GM23338 (cell line): ENCODE results near the gene PIRT. TPM values are rescaled to one million over a fixed set of nuclear protein-coding genes. Genes with fewer than 3 reads are reported as not detected.

Experiments used
- ATAC-seq: fragments of 200-7000 bp; cut with Tn5 transposase; 3 replicates; pipeline ENCODE4 v1.9.1; 2020
- DNase-seq: peaks from one replicate; pipeline ENCODE4 v3.0.0-alpha.2; 2015; ENCODE audit warnings: low spot score
- H2AFZ ChIP-seq: fragments of 200-600 bp; sonication (generic); 2 replicates; pipeline ENCODE4 v1.8.0; 2016; ENCODE audit warnings: antibody characterized with exemption, mild to moderate bottlenecking, moderate library complexity
- H3F3A ChIP-seq: fragments of 200-600 bp; sonication (generic); replicated peaks from 2 replicates; pipeline ENCODE4 v1.8.0; 2017; ENCODE audit warnings: antibody characterized with exemption, mixed run types, low read depth
- H3K27ac ChIP-seq: fragments of 200-600 bp; sonication (generic); 2 replicates; pipeline ENCODE4 v1.6.1; 2016; ENCODE audit warnings: low read depth
- H3K27me3 ChIP-seq: fragments of 200-600 bp; sonication (generic); 2 replicates; pipeline ENCODE4 v1.8.0; 2016; ENCODE audit warnings: mild to moderate bottlenecking, mixed run types, moderate library complexity; ENCODE audit not compliant: insufficient read depth
- H3K36me3 ChIP-seq: fragments of 200-600 bp; sonication (generic); 2 replicates; pipeline ENCODE4 v1.8.0; 2016; ENCODE audit warnings: mild to moderate bottlenecking; ENCODE audit not compliant: insufficient read depth
- H3K4me1 ChIP-seq: fragments of 200-600 bp; sonication (generic); 2 replicates; pipeline ENCODE4 v1.8.0; 2016; ENCODE audit warnings: mild to moderate bottlenecking, moderate library complexity; ENCODE audit not compliant: insufficient read depth
- H3K4me2 ChIP-seq: fragments of 200-600 bp; sonication (generic); 2 replicates; pipeline ENCODE4 v1.7.1; 2017; ENCODE audit warnings: mixed run types
- H3K4me3 ChIP-seq: fragments of 200-600 bp; sonication (generic); 2 replicates; pipeline ENCODE4 v1.6.1; 2016; ENCODE audit warnings: mixed run types
- H3K79me2 ChIP-seq: fragments of 200-600 bp; sonication (generic); replicated peaks from 2 replicates; pipeline ENCODE4 v1.8.0; 2017; ENCODE audit warnings: mild to moderate bottlenecking; ENCODE audit not compliant: insufficient read depth
- H3K9me2 ChIP-seq: fragments of 200-600 bp; sonication (generic); 2 replicates; pipeline ENCODE4 v1.8.0; 2017; ENCODE audit not compliant: insufficient read depth
- H4K20me1 ChIP-seq: fragments of 200-600 bp; sonication (generic); replicated peaks from 2 replicates; pipeline ENCODE4 v1.8.0; 2017; ENCODE audit warnings: mild to moderate bottlenecking; ENCODE audit not compliant: insufficient read depth
- H3K27ac Mint-ChIP-seq: 2 replicates; pipeline ENCODE4 v1.8.0; 2020; ENCODE audit warnings: inconsistent platforms, mild to moderate bottlenecking, moderate library complexity, mixed read lengths
- H3K27me3 Mint-ChIP-seq: 3 replicates; pipeline ENCODE4 v1.8.0; 2022; ENCODE audit warnings: low read depth, mild to moderate bottlenecking, moderate library complexity, mixed read lengths, inconsistent platforms; ENCODE audit not compliant: insufficient read depth, poor library complexity
- H3K36me3 Mint-ChIP-seq: 3 replicates; pipeline ENCODE4 v1.8.0; 2021; ENCODE audit warnings: low read depth, mild to moderate bottlenecking, inconsistent platforms, moderate library complexity, mixed read lengths
- H3K4me1 Mint-ChIP-seq: 3 replicates; pipeline ENCODE4 v1.8.0; 2020; ENCODE audit warnings: mild to moderate bottlenecking, inconsistent platforms, mixed read lengths
- H3K4me3 Mint-ChIP-seq: 3 replicates; pipeline ENCODE4 v1.8.0; 2021; ENCODE audit warnings: moderate library complexity, mild to moderate bottlenecking, inconsistent platforms, mixed read lengths
- H3K9me3 Mint-ChIP-seq: 3 replicates; pipeline ENCODE4 v1.8.0; 2020; ENCODE audit warnings: moderate library complexity, mild to moderate bottlenecking, inconsistent platforms, mixed read lengths
- CREB1 ChIP-seq: fragments of 250-450 bp; sonication (Bioruptor Pico); IDR thresholded peaks from 2 replicates; pipeline ENCODE4 v1.5.0; 2020; ENCODE audit warnings: low read depth, mild to moderate bottlenecking, moderate library complexity
- EZH2 ChIP-seq: fragments of 200-600 bp; sonication (generic); IDR thresholded peaks from one replicate; pipeline ENCODE4 v1.8.0; 2017; ENCODE audit warnings: antibody characterized with exemption, mild to moderate bottlenecking, low read depth; ENCODE audit not compliant: unreplicated experiment
- EZH2phosphoT487 ChIP-seq: fragments of 200-600 bp; sonication (generic); IDR thresholded peaks from one replicate; pipeline ENCODE4 v1.8.1; 2018; ENCODE audit warnings: antibody characterized with exemption; ENCODE audit not compliant: unreplicated experiment
- JUNB ChIP-seq: IDR thresholded peaks from one replicate; pipeline ENCODE4 v1.6.1; 2016; ENCODE audit warnings: antibody characterized with exemption; ENCODE audit not compliant: unreplicated experiment
- NANOG ChIP-seq: IDR thresholded peaks from 2 replicates; pipeline ENCODE4 v1.6.1; 2016; ENCODE audit warnings: antibody characterized with exemption, borderline replicate concordance
- POLR2AphosphoS5 ChIP-seq: IDR thresholded peaks from 2 replicates; pipeline ENCODE4 v1.6.1; 2016; ENCODE audit warnings: antibody characterized with exemption, low read depth
- STAT1 ChIP-seq: IDR thresholded peaks from one replicate; pipeline ENCODE4 v1.6.1; 2016; ENCODE audit warnings: antibody characterized with exemption; ENCODE audit not compliant: unreplicated experiment
- ZNF114 ChIP-seq: fragments of 250-450 bp; sonication (Bioruptor Pico); IDR thresholded peaks from 2 replicates; pipeline ENCODE4 v1.5.0; 2020; ENCODE audit warnings: mild to moderate bottlenecking, moderate library complexity
- ZNF331 ChIP-seq: fragments of 250-450 bp; sonication (Bioruptor Pico); IDR thresholded peaks from 2 replicates; pipeline ENCODE4 v1.5.0; 2020; ENCODE audit warnings: low read depth, mild to moderate bottlenecking, moderate library complexity
- polyA plus RNA-seq: library from polyadenylated mRNA; unstranded; fragments of >200 nt; fragmentation: Nextera tagmentation; extraction: Ambion mirVana; gene quantifications from 2 replicates; pipeline ENCODE4 v1.2.1, GENCODE V29; 2016
- total RNA-seq: library from RNA; depleted of rRNA; stranded (reverse); fragments of >200 nt; shearing (Covaris generic); gene quantifications from 2 replicates; pipeline ENCODE4 v1.2.3, GENCODE V29; 2014
- TF ChIP-seq, protein P1 (sequence below), 2 experiments: fragments of 200-600 bp in 1 of 2; sonication (generic) in 1 of 2; conservative IDR thresholded peaks; 2 replicates each; pipeline versions ENCODE4 v1.5.1 to v1.6.1; 2016 to 2017; ENCODE audit warnings: antibody characterized with exemption in 2 of 2, low read depth in 2 of 2, mild to moderate bottlenecking in 2 of 2, moderate library complexity in 1 of 2
- TF ChIP-seq, protein P2 (sequence below): IDR thresholded peaks from one replicate; pipeline ENCODE4 v1.6.1; 2018; ENCODE audit warnings: antibody characterized with exemption; ENCODE audit not compliant: unreplicated experiment
- TF ChIP-seq, protein P3 (sequence below): fragments of 250-450 bp; sonication (Bioruptor Pico); IDR thresholded peaks from 2 replicates; pipeline ENCODE4 v1.5.0; 2020; ENCODE audit warnings: mild to moderate bottlenecking, moderate library complexity

The PIRT gene
- total and polyA plus RNA-seq, 2 experiments from 2014 or later, result not detected

DNA sequence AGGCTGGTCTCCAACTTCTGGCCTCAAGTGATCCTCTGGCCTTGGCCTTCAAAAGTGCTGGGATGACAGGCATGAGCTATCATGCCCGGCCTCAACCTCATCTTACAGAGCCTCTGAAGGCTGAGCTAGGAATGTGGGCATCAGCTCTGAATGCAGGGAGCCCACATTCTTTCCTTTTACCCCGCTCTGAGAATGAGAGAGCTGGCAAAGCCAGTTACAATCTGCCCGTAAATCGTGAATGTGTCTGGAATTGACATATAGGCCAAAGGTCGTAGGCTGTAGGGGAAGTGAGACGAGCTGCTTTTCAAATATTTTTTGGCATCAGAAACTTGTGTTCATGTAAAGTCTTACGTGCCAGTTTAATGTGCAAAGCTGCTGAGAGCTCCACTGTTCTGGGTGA lies 38.5 kb downstream of the PIRT start:
- Histone ChIP-seq H3K4me2 (no peak overlapping the region), H3K36me3 (no peaks in the 10 kb centered on the region), H3K27me3 (no peaks in the 10 kb centered on the region), H3F3A (no peaks in the 10 kb centered on the region), H3K4me3 (no peak overlapping the region), H3K9me2 (no peaks in the 10 kb centered on the region), H3K79me2 (no peaks in the 10 kb centered on the region), H3K27ac (no peak overlapping the region), H3K4me1 (peaks cover 9% of the 10 kb centered on the region; the same call in 1 of the 2 replicates), H4K20me1 (no peaks in the 10 kb centered on the region), H2AFZ (no peak overlapping the region)
- Mint-ChIP-seq H3K27me3 (peaks cover 2% of the 10 kb centered on the region), H3K4me3 (no peak overlapping the region), H3K9me3 (no peaks in the 10 kb centered on the region; the same call in 2 of the 3 replicates), H3K27ac (no peak overlapping the region), H3K4me1 (peaks cover 4% of the 10 kb centered on the region; the same call in 1 of the 3 replicates), H3K36me3 (no peaks in the 10 kb centered on the region)
- DNase-seq (no peak), ATAC-seq (no peak)
- no peak for TF ChIP-seq JUNB
- no peak for TF ChIP-seq EZH2phosphoT487

DNA sequence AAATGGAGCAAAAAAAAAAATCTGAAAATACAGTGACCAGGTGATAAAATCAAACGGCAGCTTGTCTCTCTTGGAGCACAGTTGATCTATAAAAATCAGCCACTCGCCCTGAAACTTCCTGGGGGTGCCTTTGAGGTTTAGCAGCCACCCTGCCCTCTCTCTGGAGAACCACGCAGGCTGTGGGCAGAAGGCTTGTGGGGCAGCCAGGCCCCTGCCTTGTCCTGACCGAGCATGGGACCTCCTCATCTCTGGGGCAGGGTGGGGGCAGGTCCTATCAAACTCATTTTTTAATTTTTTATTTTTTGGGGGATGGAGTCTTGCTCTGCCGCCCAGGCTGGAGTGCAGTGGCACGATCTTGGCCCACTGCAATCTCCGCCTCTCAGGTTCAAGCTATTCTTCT lies 39.0 kb downstream of the PIRT start:
- Histone ChIP-seq H3K27ac (no peak overlapping the region), H4K20me1 (no peaks in the 10 kb centered on the region), H3K36me3 (no peaks in the 10 kb centered on the region), H3K9me2 (0 out of 2 replicates have a peak, but pooled peaks cover 2% of the 10 kb centered on the region), H2AFZ (no peak overlapping the region), H3K27me3 (no peaks in the 10 kb centered on the region), H3K4me2 (no peak overlapping the region), H3F3A (no peaks in the 10 kb centered on the region), H3K4me1 (peaks cover 9% of the 10 kb centered on the region; the same call in 1 of the 2 replicates), H3K4me3 (no peak overlapping the region), H3K79me2 (no peaks in the 10 kb centered on the region)
- Mint-ChIP-seq H3K9me3 (no peaks in the 10 kb centered on the region; the same call in 2 of the 3 replicates), H3K4me3 (no peak overlapping the region), H3K27me3 (peaks cover 2% of the 10 kb centered on the region), H3K36me3 (no peaks in the 10 kb centered on the region), H3K4me1 (no peaks in the 10 kb centered on the region), H3K27ac (no peak overlapping the region)
- DNase-seq, result no peak
- no peak for ATAC-seq
- TF ChIP-seq JUNB, result no peak
- TF ChIP-seq POLR2AphosphoS5, result no peak
- TF ChIP-seq ZNF331 (CRISPR knock-in tag), result no peak
- TF ChIP-seq, protein P1, sequence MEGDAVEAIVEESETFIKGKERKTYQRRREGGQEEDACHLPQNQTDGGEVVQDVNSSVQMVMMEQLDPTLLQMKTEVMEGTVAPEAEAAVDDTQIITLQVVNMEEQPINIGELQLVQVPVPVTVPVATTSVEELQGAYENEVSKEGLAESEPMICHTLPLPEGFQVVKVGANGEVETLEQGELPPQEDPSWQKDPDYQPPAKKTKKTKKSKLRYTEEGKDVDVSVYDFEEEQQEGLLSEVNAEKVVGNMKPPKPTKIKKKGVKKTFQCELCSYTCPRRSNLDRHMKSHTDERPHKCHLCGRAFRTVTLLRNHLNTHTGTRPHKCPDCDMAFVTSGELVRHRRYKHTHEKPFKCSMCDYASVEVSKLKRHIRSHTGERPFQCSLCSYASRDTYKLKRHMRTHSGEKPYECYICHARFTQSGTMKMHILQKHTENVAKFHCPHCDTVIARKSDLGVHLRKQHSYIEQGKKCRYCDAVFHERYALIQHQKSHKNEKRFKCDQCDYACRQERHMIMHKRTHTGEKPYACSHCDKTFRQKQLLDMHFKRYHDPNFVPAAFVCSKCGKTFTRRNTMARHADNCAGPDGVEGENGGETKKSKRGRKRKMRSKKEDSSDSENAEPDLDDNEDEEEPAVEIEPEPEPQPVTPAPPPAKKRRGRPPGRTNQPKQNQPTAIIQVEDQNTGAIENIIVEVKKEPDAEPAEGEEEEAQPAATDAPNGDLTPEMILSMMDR (conservative IDR thresholded peaks at IDR 0.05; ENCODE audit: low read depth in 2 of 2), result no peak
- no peak for TF ChIP-seq CREB1 (CRISPR knock-in tag)
- no peak for TF ChIP-seq NANOG
- TF ChIP-seq ZNF114, result no peak
- no peak for TF ChIP-seq EZH2
- TF ChIP-seq STAT1, result no peak
- TF ChIP-seq, protein P2, sequence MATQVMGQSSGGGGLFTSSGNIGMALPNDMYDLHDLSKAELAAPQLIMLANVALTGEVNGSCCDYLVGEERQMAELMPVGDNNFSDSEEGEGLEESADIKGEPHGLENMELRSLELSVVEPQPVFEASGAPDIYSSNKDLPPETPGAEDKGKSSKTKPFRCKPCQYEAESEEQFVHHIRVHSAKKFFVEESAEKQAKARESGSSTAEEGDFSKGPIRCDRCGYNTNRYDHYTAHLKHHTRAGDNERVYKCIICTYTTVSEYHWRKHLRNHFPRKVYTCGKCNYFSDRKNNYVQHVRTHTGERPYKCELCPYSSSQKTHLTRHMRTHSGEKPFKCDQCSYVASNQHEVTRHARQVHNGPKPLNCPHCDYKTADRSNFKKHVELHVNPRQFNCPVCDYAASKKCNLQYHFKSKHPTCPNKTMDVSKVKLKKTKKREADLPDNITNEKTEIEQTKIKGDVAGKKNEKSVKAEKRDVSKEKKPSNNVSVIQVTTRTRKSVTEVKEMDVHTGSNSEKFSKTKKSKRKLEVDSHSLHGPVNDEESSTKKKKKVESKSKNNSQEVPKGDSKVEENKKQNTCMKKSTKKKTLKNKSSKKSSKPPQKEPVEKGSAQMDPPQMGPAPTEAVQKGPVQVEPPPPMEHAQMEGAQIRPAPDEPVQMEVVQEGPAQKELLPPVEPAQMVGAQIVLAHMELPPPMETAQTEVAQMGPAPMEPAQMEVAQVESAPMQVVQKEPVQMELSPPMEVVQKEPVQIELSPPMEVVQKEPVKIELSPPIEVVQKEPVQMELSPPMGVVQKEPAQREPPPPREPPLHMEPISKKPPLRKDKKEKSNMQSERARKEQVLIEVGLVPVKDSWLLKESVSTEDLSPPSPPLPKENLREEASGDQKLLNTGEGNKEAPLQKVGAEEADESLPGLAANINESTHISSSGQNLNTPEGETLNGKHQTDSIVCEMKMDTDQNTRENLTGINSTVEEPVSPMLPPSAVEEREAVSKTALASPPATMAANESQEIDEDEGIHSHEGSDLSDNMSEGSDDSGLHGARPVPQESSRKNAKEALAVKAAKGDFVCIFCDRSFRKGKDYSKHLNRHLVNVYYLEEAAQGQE, result no peak
- TF ChIP-seq, protein P3, sequence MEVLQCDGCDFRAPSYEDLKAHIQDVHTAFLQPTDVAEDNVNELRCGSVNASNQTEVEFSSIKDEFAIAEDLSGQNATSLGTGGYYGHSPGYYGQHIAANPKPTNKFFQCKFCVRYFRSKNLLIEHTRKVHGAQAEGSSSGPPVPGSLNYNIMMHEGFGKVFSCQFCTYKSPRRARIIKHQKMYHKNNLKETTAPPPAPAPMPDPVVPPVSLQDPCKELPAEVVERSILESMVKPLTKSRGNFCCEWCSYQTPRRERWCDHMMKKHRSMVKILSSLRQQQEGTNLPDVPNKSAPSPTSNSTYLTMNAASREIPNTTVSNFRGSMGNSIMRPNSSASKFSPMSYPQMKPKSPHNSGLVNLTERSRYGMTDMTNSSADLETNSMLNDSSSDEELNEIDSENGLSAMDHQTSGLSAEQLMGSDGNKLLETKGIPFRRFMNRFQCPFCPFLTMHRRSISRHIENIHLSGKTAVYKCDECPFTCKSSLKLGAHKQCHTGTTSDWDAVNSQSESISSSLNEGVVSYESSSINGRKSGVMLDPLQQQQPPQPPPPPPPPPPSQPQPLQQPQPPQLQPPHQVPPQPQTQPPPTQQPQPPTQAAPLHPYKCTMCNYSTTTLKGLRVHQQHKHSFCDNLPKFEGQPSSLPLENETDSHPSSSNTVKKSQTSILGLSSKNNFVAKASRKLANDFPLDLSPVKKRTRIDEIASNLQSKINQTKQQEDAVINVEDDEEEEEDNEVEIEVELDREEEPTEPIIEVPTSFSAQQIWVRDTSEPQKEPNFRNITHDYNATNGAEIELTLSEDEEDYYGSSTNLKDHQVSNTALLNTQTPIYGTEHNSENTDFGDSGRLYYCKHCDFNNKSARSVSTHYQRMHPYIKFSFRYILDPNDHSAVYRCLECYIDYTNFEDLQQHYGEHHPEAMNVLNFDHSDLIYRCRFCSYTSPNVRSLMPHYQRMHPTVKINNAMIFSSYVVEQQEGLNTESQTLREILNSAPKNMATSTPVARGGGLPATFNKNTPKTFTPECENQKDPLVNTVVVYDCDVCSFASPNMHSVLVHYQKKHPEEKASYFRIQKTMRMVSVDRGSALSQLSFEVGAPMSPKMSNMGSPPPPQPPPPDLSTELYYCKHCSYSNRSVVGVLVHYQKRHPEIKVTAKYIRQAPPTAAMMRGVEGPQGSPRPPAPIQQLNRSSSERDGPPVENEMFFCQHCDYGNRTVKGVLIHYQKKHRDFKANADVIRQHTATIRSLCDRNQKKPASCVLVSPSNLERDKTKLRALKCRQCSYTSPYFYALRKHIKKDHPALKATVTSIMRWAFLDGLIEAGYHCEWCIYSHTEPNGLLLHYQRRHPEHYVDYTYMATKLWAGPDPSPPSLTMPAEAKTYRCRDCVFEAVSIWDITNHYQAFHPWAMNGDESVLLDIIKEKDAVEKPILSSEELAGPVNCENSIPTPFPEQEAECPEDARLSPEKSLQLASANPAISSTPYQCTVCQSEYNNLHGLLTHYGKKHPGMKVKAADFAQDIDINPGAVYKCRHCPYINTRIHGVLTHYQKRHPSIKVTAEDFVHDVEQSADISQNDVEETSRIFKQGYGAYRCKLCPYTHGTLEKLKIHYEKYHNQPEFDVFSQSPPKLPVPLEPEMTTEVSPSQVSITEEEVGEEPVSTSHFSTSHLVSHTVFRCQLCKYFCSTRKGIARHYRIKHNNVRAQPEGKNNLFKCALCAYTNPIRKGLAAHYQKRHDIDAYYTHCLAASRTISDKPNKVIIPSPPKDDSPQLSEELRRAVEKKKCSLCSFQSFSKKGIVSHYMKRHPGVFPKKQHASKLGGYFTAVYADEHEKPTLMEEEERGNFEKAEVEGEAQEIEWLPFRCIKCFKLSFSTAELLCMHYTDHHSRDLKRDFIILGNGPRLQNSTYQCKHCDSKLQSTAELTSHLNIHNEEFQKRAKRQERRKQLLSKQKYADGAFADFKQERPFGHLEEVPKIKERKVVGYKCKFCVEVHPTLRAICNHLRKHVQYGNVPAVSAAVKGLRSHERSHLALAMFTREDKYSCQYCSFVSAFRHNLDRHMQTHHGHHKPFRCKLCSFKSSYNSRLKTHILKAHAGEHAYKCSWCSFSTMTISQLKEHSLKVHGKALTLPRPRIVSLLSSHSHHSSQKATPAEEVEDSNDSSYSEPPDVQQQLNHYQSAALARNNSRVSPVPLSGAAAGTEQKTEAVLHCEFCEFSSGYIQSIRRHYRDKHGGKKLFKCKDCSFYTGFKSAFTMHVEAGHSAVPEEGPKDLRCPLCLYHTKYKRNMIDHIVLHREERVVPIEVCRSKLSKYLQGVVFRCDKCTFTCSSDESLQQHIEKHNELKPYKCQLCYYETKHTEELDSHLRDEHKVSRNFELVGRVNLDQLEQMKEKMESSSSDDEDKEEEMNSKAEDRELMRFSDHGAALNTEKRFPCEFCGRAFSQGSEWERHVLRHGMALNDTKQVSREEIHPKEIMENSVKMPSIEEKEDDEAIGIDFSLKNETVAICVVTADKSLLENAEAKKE (CRISPR knock-in tag), result no peak
